ENCODE measurements around the gene FXYD5. TPM values are rescaled to one million over a fixed set of nuclear protein-coding genes. Genes with fewer than 3 reads are reported as not detected.

FXYD5 gene
- total RNA-seq, 1 experiment from 2014 or later: 181 TPM

GRCh38 chr19:35155981-35156672 lies 1.6 kb downstream of the FXYD5 start:
- DNase-seq: no peak
- Histone ChIP-seq H4K20me1 (ENCODE audit: insufficient read depth) (0 out of 2 replicates have a peak, but pooled peaks cover 9% of the 10 kb centered on the region), H3K27ac (peak overlapping the region; percentile 66; the same call in 1 of the 2 replicates), H3K4me2 (peak overlapping the region; percentile 95), H2AFZ (no peak overlapping the region), H3K4me3 (peak overlapping the region; percentile 71), H3K36me3 (ENCODE audit: low read depth) (peaks cover 39% of the 10 kb centered on the region), H3K79me2 (ENCODE audit: low read depth) (peaks cover 62% of the 10 kb centered on the region), H3K4me1 (replicated peaks; ENCODE audit: insufficient read depth) (peaks cover 27% of the 10 kb centered on the region), H3F3A (ENCODE audit: insufficient read depth, low read depth) (peaks cover 31% of the 10 kb centered on the region; the same call in 1 of the 2 replicates), H3K9me3 (ENCODE audit: insufficient read depth, low read depth) (no peaks in the 10 kb centered on the region), H3K27me3 (ENCODE audit: insufficient read depth, low read depth) (no peaks in the 10 kb centered on the region), H3K9me2 (ENCODE audit: insufficient read depth) (no peaks in the 10 kb centered on the region)
- ChIA-PET POLR2A (ENCODE audit: unreplicated experiment) (no interaction called here), CTCF (no interaction called here)
- TF ChIP-seq EZH2 (IDR thresholded peaks at IDR 0.05; ENCODE audit: low read depth) (no peak), CTCF (conservative IDR thresholded peaks at IDR 0.05) (no peak)
- TSS peak; percentile 35 for BruUV-seq (replicated peaks)
- intact Hi-C loops (cut with micrococcal nuclease; ENCODE audit: unreplicated experiment): loop anchor here (1.0 kb wide), 1 partner anchor 92 kb away; no protein-coding TSS in a partner anchor

- H3K9me3 ChIP-seq (ENCODE audit: insufficient read depth, low read depth): no peaks in the 10 kb centered on the region
- H3K4me3 ChIP-seq: peak overlapping the region; percentile 71; the same call in 1 of the 2 replicates
- no peaks in the 10 kb centered on the region for H3K27me3 ChIP-seq (ENCODE audit: insufficient read depth, low read depth)
- intact Hi-C loops (cut with micrococcal nuclease; ENCODE audit: unreplicated experiment): no loop called here
- TF ChIP-seq CTCF (conservative IDR thresholded peaks at IDR 0.05): no peak
- no TSS peak for BruUV-seq (replicated peaks)
- H3K27ac ChIP-seq: no peak overlapping the region
- H3K36me3 ChIP-seq (ENCODE audit: low read depth): peaks cover 44% of the 10 kb centered on the region
- peaks cover 62% of the 10 kb centered on the region for H3K79me2 ChIP-seq (ENCODE audit: low read depth)
- H4K20me1 ChIP-seq (ENCODE audit: insufficient read depth): 0 out of 2 replicates have a peak, but pooled peaks cover 9% of the 10 kb centered on the region
- peaks cover 32% of the 10 kb centered on the region for H3K4me1 ChIP-seq (replicated peaks; ENCODE audit: insufficient read depth)
- H3F3A ChIP-seq (ENCODE audit: insufficient read depth, low read depth): peaks cover 36% of the 10 kb centered on the region
- peak overlapping the region; percentile 95 for H3K4me2 ChIP-seq
- ChIA-PET CTCF (no interaction called here), POLR2A (ENCODE audit: unreplicated experiment) (no interaction called here)
- H2AFZ ChIP-seq: no peak overlapping the region
- H3K9me2 ChIP-seq (ENCODE audit: insufficient read depth): no peaks in the 10 kb centered on the region
- no peak for DNase-seq
These were observed 2.1 kb downstream of the FXYD5 start for GRCh38 chr19:35156673-35157014.

- CTCF ChIA-PET: no interaction called here
- no peak overlapping the region for H3K4me3 ChIP-seq
- 0 out of 2 replicates have a peak, but pooled peaks cover 9% of the 10 kb centered on the region for H4K20me1 ChIP-seq (ENCODE audit: insufficient read depth)
- H3K79me2 ChIP-seq (ENCODE audit: low read depth): peaks cover 62% of the 10 kb centered on the region
- no peak overlapping the region for H3K27ac ChIP-seq
- intact Hi-C loops (cut with micrococcal nuclease; ENCODE audit: unreplicated experiment): no loop called here
- no peaks in the 10 kb centered on the region for H3K27me3 ChIP-seq (ENCODE audit: insufficient read depth, low read depth)
- no peak for DNase-seq
- peak overlapping the region; percentile 95 for H3K4me2 ChIP-seq
- BruUV-seq (replicated peaks): no TSS peak
- no peak for TF ChIP-seq EZH2 (IDR thresholded peaks at IDR 0.05; ENCODE audit: low read depth)
- peaks cover 40% of the 10 kb centered on the region for H3K4me1 ChIP-seq (replicated peaks; ENCODE audit: insufficient read depth)
- no peaks in the 10 kb centered on the region for H3K9me2 ChIP-seq (ENCODE audit: insufficient read depth)
- peaks cover 51% of the 10 kb centered on the region for H3K36me3 ChIP-seq (ENCODE audit: low read depth)
- H3F3A ChIP-seq (ENCODE audit: insufficient read depth, low read depth): peaks cover 44% of the 10 kb centered on the region
- no peak overlapping the region for H2AFZ ChIP-seq
- POLR2A ChIA-PET (ENCODE audit: unreplicated experiment): no interaction called here
- H3K9me3 ChIP-seq (ENCODE audit: insufficient read depth, low read depth): peaks cover under 1% of the 10 kb centered on the region; the same call in 1 of the 2 replicates
These were observed 2.9 kb downstream of the FXYD5 start for GRCh38 chr19:35157431-35157830.

Measured in PC-9 (cell line).